Memory B cell (primary cell): ENCODE data around the gene INPP5J.

Experiments used
- ATAC-seq: fragments of 150-1000 bp; cut with Tn5 transposase; 2 replicates; pipeline ENCODE4 v1.10.0; 2021; ENCODE audit warnings: low read depth, mild to moderate bottlenecking, moderate library complexity
- DNase-seq, 2 donors: peaks; one replicate each; pipeline ENCODE4 v3.0.0; 2022; ENCODE audit warnings: low spot score in 2 of 2
- H3K27ac Mint-ChIP-seq: one replicate; pipeline ENCODE4 v1.8.0; 2022; ENCODE audit warnings: mild to moderate bottlenecking, moderate library complexity, mixed read lengths
- H3K27me3 Mint-ChIP-seq: one replicate; pipeline ENCODE4 v1.8.0; 2022; ENCODE audit warnings: mixed read lengths
- H3K36me3 Mint-ChIP-seq: one replicate; pipeline ENCODE4 v1.8.0; 2022; ENCODE audit warnings: mild to moderate bottlenecking, mixed read lengths
- H3K4me1 Mint-ChIP-seq: one replicate; pipeline ENCODE4 v1.8.0; 2022; ENCODE audit warnings: mixed read lengths
- H3K4me3 Mint-ChIP-seq: one replicate; pipeline ENCODE4 v1.8.0; 2022; ENCODE audit warnings: mild to moderate bottlenecking, moderate library complexity, mixed read lengths
- H3K9me3 Mint-ChIP-seq: one replicate; pipeline ENCODE4 v1.8.0; 2022; ENCODE audit warnings: mixed read lengths

Gene INPP5J

GRCh38 chr22:31083377-31083768, 39.4 kb upstream of the INPP5J start:
- Mint-ChIP-seq H3K4me1 (peaks cover 28% of the 10 kb centered on the region), H3K36me3 (no peaks in the 10 kb centered on the region), H3K27me3 (no peaks in the 10 kb centered on the region), H3K4me3 (peak overlapping the region; percentile 87), H3K27ac (no peak overlapping the region), H3K9me3 (no peaks in the 10 kb centered on the region)
- ATAC-seq (no peak), DNase-seq (no peak)

GRCh38 chr22:31083923-31084810, 38.6 kb upstream of the INPP5J start:
- Mint-ChIP-seq H3K27ac (peak overlapping the region; percentile 69), H3K4me3 (peak overlapping the region; percentile 87), H3K27me3 (no peaks in the 10 kb centered on the region), H3K36me3 (no peaks in the 10 kb centered on the region), H3K9me3 (no peaks in the 10 kb centered on the region), H3K4me1 (peaks cover 35% of the 10 kb centered on the region)
- ATAC-seq (no peak), DNase-seq (peak in 1 of 2 donors; percentile 22)

GRCh38 chr22:31084811-31085492, 37.8 kb upstream of the INPP5J start:
- Mint-ChIP-seq H3K4me1 (peaks cover 41% of the 10 kb centered on the region), H3K27ac (peak overlapping the region; percentile 65), H3K4me3 (peak overlapping the region; percentile 87), H3K27me3 (no peaks in the 10 kb centered on the region), H3K9me3 (no peaks in the 10 kb centered on the region), H3K36me3 (no peaks in the 10 kb centered on the region)
- peak; percentile 80 for ATAC-seq
- peak; percentile 75 to 90 for DNase-seq

GRCh38 chr22:31085493-31085824, 37.3 kb upstream of the INPP5J start:
- ATAC-seq (no peak), DNase-seq (no peak)
- no peaks in the 10 kb centered on the region for H3K9me3 Mint-ChIP-seq
- H3K27me3 Mint-ChIP-seq = no peaks in the 10 kb centered on the region
- H3K4me3 Mint-ChIP-seq = peak overlapping the region; percentile 87
- peak overlapping the region; percentile 65 for H3K27ac Mint-ChIP-seq
- peaks cover 45% of the 10 kb centered on the region for H3K4me1 Mint-ChIP-seq
- H3K36me3 Mint-ChIP-seq = no peaks in the 10 kb centered on the region

- ATAC-seq = no peak
- Mint-ChIP-seq H3K27me3 (no peaks in the 10 kb centered on the region), H3K4me3 (peak overlapping the region; percentile 37), H3K4me1 (peaks cover 49% of the 10 kb centered on the region), H3K36me3 (no peaks in the 10 kb centered on the region), H3K9me3 (no peaks in the 10 kb centered on the region), H3K27ac (no peak overlapping the region)
- DNase-seq = no peak
Observed at GRCh38 chr22:31085928-31086327, 36.8 kb upstream of the INPP5J start.

GRCh38 chr22:31086703-31087330, 35.9 kb upstream of the INPP5J start:
- no peak for DNase-seq
- Mint-ChIP-seq H3K27ac (no peak overlapping the region), H3K9me3 (no peaks in the 10 kb centered on the region), H3K36me3 (no peaks in the 10 kb centered on the region), H3K4me3 (no peak overlapping the region), H3K27me3 (no peaks in the 10 kb centered on the region), H3K4me1 (peaks cover 43% of the 10 kb centered on the region)
- no peak for ATAC-seq

GRCh38 chr22:31087744-31088215, 35.0 kb upstream of the INPP5J start:
- ATAC-seq (no peak), DNase-seq (no peak)
- no peaks in the 10 kb centered on the region for H3K27me3 Mint-ChIP-seq
- no peak overlapping the region for H3K4me3 Mint-ChIP-seq
- H3K9me3 Mint-ChIP-seq = no peaks in the 10 kb centered on the region
- no peaks in the 10 kb centered on the region for H3K36me3 Mint-ChIP-seq
- H3K27ac Mint-ChIP-seq = no peak overlapping the region
- peaks cover 37% of the 10 kb centered on the region for H3K4me1 Mint-ChIP-seq

GRCh38 chr22:31088233-31088986, 34.4 kb upstream of the INPP5J start:
- no peak overlapping the region for H3K27ac Mint-ChIP-seq
- H3K36me3 Mint-ChIP-seq = no peaks in the 10 kb centered on the region
- H3K4me1 Mint-ChIP-seq = peaks cover 34% of the 10 kb centered on the region
- ATAC-seq (no peak), DNase-seq (no peak)
- H3K9me3 Mint-ChIP-seq = no peaks in the 10 kb centered on the region
- H3K27me3 Mint-ChIP-seq = no peaks in the 10 kb centered on the region
- H3K4me3 Mint-ChIP-seq = no peak overlapping the region

- H3K4me3 Mint-ChIP-seq = peak overlapping the region; percentile 59
- peak overlapping the region; percentile 11 for H3K27ac Mint-ChIP-seq
- ATAC-seq = peak; percentile 33
- peak; percentile 39 to 57 for DNase-seq
- peaks cover 26% of the 10 kb centered on the region for H3K4me1 Mint-ChIP-seq
- H3K9me3 Mint-ChIP-seq = no peaks in the 10 kb centered on the region
- H3K36me3 Mint-ChIP-seq = no peaks in the 10 kb centered on the region
- no peaks in the 10 kb centered on the region for H3K27me3 Mint-ChIP-seq
Observed at GRCh38 chr22:31089160-31090100, 33.3 kb upstream of the INPP5J start.

GRCh38 chr22:31090217-31091085, 32.3 kb upstream of the INPP5J start:
- H3K4me3 Mint-ChIP-seq = peak overlapping the region; percentile 51
- no peaks in the 10 kb centered on the region for H3K9me3 Mint-ChIP-seq
- peaks cover 23% of the 10 kb centered on the region for H3K4me1 Mint-ChIP-seq
- ATAC-seq = no peak
- DNase-seq = no peak
- H3K36me3 Mint-ChIP-seq = no peaks in the 10 kb centered on the region
- H3K27ac Mint-ChIP-seq = no peak overlapping the region
- no peaks in the 10 kb centered on the region for H3K27me3 Mint-ChIP-seq

- H3K36me3 Mint-ChIP-seq = peaks cover 6% of the 10 kb centered on the region
- H3K27ac Mint-ChIP-seq = no peak overlapping the region
- no peak for ATAC-seq
- DNase-seq = no peak
- peaks cover 22% of the 10 kb centered on the region for H3K4me1 Mint-ChIP-seq
- H3K27me3 Mint-ChIP-seq = no peaks in the 10 kb centered on the region
- no peak overlapping the region for H3K4me3 Mint-ChIP-seq
- H3K9me3 Mint-ChIP-seq = no peaks in the 10 kb centered on the region
Observed at GRCh38 chr22:31091106-31091975, 31.4 kb upstream of the INPP5J start.
